Activated T-cell treated with anti-CD3 and anti-CD28 coated beads, Interleukin-2, amount 50 U/mL, for 1 hour (primary cell): ENCODE results near the gene C1QTNF1.

Experiments
- DNase-seq: peaks from one replicate; pipeline ENCODE4 v3.0.0-alpha.2; 2020

C1QTNF1 gene

GRCh38 chr17:79097226-79098055, 73.5 kb downstream of the C1QTNF1 start:
- DNase-seq = no peak

- DNase-seq = no peak
These were observed 74.4 kb downstream of the C1QTNF1 start for GRCh38 chr17:79098282-79098867.
